Measurements from ENCODE around the gene CNTF. TPM values are rescaled to one million over a fixed set of nuclear protein-coding genes. Genes with fewer than 3 reads are reported as not detected.

CNTF gene
- polyA plus RNA-seq, 3 donors, result 2.1 TPM; not detected in 2

DNA sequence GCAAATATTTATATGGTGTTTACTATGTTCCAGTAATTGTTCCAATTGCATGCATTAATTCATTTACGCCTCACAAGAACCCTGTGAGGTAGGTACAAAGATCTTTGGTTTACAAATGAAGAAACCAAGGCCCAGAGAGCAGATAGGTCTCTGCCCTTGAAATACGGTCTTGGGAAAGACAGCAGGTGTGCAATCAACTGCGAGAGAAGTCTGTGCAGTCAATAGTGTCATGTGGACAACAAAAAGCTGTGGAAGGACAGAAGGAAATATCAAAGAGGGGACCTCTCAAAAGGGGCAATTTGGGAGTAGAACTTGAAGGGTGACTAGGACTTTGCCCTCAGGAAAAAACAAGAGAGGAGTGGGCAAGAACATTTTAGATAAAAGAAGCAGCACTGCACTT is 8.9 kb downstream of the CNTF start:
- intact Hi-C loops (cut with micrococcal nuclease), result no loop called here
- WGBS (ENCODE audit: insufficient coverage), result 95% methylated on average over 2 of the region's 3 CpGs

DNA sequence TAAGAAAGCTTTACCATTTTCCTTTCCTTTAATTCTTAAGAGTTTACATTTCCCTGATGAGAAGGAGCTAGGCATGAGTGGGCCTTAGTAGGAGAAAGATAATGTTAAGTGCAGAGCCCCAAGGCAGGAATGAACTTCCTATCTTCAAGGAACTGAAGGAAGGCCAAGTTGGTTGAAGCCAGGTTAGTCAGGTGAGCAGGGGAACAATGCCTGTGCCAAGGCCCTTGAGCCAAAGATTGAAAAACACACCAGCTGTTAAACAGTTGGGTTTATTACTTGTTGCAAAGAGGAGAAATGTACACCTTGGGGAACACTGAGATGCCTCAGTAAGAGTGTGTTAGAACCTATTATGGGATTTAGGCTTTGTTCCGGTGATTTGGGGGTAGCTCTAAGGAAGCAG is 10.0 kb downstream of the CNTF start:
- intact Hi-C loops (cut with micrococcal nuclease), result no loop called here
- Mint-ChIP-seq H3K27ac (no peak overlapping the region), H3K36me3 (peaks cover 3 to 7% of the 10 kb centered on the region in 2 donors), H3K9me3 (no peaks in the 10 kb centered on the region), H3K27me3 (ENCODE audit: low read depth in 3 of 3) (no peaks in the 10 kb centered on the region), H3K4me3 (no peak overlapping the region), H3K4me1 (no peaks in the 10 kb centered on the region)
- Histone ChIP-seq H3K4me1 (ENCODE audit: control insufficient read depth in 1 of 2, insufficient read depth in 2 of 2, low read length in 2 of 2) (no peaks in the 10 kb centered on the region), H3K36me3 (replicated peaks in 1 of 2; ENCODE audit: control insufficient read depth in 1 of 2, insufficient read depth in 2 of 2, low read length in 2 of 2) (peaks cover 2 to 3% of the 10 kb centered on the region in 2 donors), H3K27ac (ENCODE audit: low read depth in 1 of 2, low read length in 2 of 2) (no peak overlapping the region), H3K4me2 (replicated peaks; ENCODE audit: extremely low read depth, low read length, poor library complexity, severe bottlenecking) (no peak overlapping the region), H3K27me3 (ENCODE audit: control insufficient read depth in 2 of 2, insufficient read depth in 2 of 2, low read length in 2 of 2) (no peaks in the 10 kb centered on the region), H4K20me1 (ENCODE audit: insufficient read depth, low read length) (no peaks in the 10 kb centered on the region), H3K9ac (ENCODE audit: insufficient read depth, low read length, poor library complexity, severe bottlenecking) (no peak overlapping the region), H3K79me2 (ENCODE audit: insufficient read depth, low read length) (no peaks in the 10 kb centered on the region), H2AFZ (ENCODE audit: insufficient read depth, low read depth, low read length, poor library complexity, severe bottlenecking) (no peak overlapping the region), H3K9me3 (replicated peaks in 1 of 2; ENCODE audit: control insufficient read depth in 1 of 2, insufficient read depth in 1 of 2, low read length in 2 of 2) (no peaks in the 10 kb centered on the region), H3K4me3 (replicated peaks in 1 of 3; ENCODE audit: low read depth in 2 of 3, low read length in 3 of 3) (no peak overlapping the region)
- TF ChIP-seq, protein P1, sequence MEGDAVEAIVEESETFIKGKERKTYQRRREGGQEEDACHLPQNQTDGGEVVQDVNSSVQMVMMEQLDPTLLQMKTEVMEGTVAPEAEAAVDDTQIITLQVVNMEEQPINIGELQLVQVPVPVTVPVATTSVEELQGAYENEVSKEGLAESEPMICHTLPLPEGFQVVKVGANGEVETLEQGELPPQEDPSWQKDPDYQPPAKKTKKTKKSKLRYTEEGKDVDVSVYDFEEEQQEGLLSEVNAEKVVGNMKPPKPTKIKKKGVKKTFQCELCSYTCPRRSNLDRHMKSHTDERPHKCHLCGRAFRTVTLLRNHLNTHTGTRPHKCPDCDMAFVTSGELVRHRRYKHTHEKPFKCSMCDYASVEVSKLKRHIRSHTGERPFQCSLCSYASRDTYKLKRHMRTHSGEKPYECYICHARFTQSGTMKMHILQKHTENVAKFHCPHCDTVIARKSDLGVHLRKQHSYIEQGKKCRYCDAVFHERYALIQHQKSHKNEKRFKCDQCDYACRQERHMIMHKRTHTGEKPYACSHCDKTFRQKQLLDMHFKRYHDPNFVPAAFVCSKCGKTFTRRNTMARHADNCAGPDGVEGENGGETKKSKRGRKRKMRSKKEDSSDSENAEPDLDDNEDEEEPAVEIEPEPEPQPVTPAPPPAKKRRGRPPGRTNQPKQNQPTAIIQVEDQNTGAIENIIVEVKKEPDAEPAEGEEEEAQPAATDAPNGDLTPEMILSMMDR (IDR thresholded peaks at IDR 0.05), result no peak
- DNase-seq, result no peak
- WGBS (ENCODE audit: insufficient coverage), result 100% methylated on average over 1 of the region's 1 CpG

More for the DNA sequence above, 8.9 kb downstream of the CNTF start:
- no peaks in the 10 kb centered on the region for H3K4me1 Mint-ChIP-seq
- Histone ChIP-seq H3K27me3 (ENCODE audit: control insufficient read depth in 2 of 2, insufficient read depth in 2 of 2, low read length in 2 of 2) (no peaks in the 10 kb centered on the region), H3K4me3 (replicated peaks in 1 of 3; ENCODE audit: low read depth in 2 of 3, low read length in 3 of 3) (no peak overlapping the region), H3K4me2 (replicated peaks; ENCODE audit: extremely low read depth, low read length, poor library complexity, severe bottlenecking) (no peak overlapping the region), H3K27ac (ENCODE audit: low read depth in 1 of 2, low read length in 2 of 2) (no peak overlapping the region), H3K4me1 (ENCODE audit: control insufficient read depth in 1 of 2, insufficient read depth in 2 of 2, low read length in 2 of 2) (no peaks in the 10 kb centered on the region), H3K9ac (ENCODE audit: insufficient read depth, low read length, poor library complexity, severe bottlenecking) (no peak overlapping the region), H2AFZ (ENCODE audit: insufficient read depth, low read depth, low read length, poor library complexity, severe bottlenecking) (no peak overlapping the region), H3K9me3 (replicated peaks in 1 of 2; ENCODE audit: control insufficient read depth in 1 of 2, insufficient read depth in 1 of 2, low read length in 2 of 2) (no peaks in the 10 kb centered on the region), H4K20me1 (ENCODE audit: insufficient read depth, low read length) (no peaks in the 10 kb centered on the region), H3K36me3 (replicated peaks in 1 of 2; ENCODE audit: control insufficient read depth in 1 of 2, insufficient read depth in 2 of 2, low read length in 2 of 2) (peaks cover 8 to 12% of the 10 kb centered on the region in 2 donors), H3K79me2 (ENCODE audit: insufficient read depth, low read length) (no peaks in the 10 kb centered on the region)
- TF ChIP-seq, protein P1 (IDR thresholded peaks at IDR 0.05), result no peak
- no peak overlapping the region for H3K27ac Mint-ChIP-seq
- no peaks in the 10 kb centered on the region for H3K27me3 Mint-ChIP-seq (ENCODE audit: low read depth in 3 of 3)
- H3K9me3 Mint-ChIP-seq, result no peaks in the 10 kb centered on the region
- no peak for DNase-seq
- H3K36me3 Mint-ChIP-seq, result peaks cover 10 to 15% of the 10 kb centered on the region in 2 donors
- no peak overlapping the region for H3K4me3 Mint-ChIP-seq

All from CD14-positive monocyte (primary cell).